ENCODE measurements around the gene OXGR1. TPM values are rescaled to one million over a fixed set of nuclear protein-coding genes. Genes with fewer than 3 reads are reported as not detected.
"Not testable (repeated sequence)": the region's sequence is repeated elsewhere in the genome, so short reads cannot be mapped to it uniquely, and the experiment has no call there.

OXGR1 gene
- not detected for total RNA-seq

- peak in 1 of 2 donors; percentile 16 for ATAC-seq
- H3K27ac Mint-ChIP-seq: no peak within 1 kb of the TSS
These were observed at the start of gene OXGR1 for GRCh38 chr13:96994017-96994857. TSS of gene OXGR1 (minus strand) at chr13:96994476. CDS start at chr13:96987759, 6,717 bp downstream.

DNA sequence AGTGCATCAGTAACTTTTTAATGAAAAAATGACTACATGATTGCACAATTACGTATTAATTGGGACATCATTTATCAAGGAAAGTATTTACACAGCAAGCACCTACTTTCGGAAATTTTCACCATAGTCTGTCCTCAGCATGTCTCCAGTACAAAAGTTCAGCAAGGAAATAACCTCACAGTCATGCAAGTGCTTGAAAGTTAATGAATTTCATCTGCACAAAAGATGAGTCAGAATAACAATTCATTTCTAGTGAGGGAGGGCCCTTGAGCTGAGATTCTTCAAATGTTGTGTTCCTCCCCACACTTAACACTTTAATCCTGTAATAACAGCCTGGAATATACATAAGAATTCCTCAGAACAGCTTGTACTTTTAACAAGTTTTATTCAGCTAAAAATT lies 49.0 kb upstream of the OXGR1 start:
- Mint-ChIP-seq H3K27ac (no peak overlapping the region), H3K36me3 (no peaks in the 10 kb centered on the region), H3K9me3 (no peaks in the 10 kb centered on the region)
- no peak for DNase-seq (ENCODE audit: low spot score in 2 of 2)
- ATAC-seq: no peak

More at GRCh38 chr13:96994017-96994857, at the start of gene OXGR1:
- Mint-ChIP-seq H3K36me3 (peaks cover 6 to 28% of the 10 kb centered on the region in 2 donors), H3K9me3 (peaks cover 4% of the 10 kb centered on the region in 2 donors)
- no peak for DNase-seq (ENCODE audit: low spot score in 2 of 2)

- Mint-ChIP-seq H3K27ac (no peak overlapping the region), H3K9me3 (peaks cover 0 to 9% of the 10 kb centered on the region in 2 donors), H3K36me3 (peaks cover 0 to 12% of the 10 kb centered on the region in 2 donors)
- no peak for DNase-seq (ENCODE audit: low spot score in 2 of 2)
- no peak for ATAC-seq
These were observed 36.6 kb upstream of the OXGR1 start for GRCh38 chr13:97030705-97031452.

DNA sequence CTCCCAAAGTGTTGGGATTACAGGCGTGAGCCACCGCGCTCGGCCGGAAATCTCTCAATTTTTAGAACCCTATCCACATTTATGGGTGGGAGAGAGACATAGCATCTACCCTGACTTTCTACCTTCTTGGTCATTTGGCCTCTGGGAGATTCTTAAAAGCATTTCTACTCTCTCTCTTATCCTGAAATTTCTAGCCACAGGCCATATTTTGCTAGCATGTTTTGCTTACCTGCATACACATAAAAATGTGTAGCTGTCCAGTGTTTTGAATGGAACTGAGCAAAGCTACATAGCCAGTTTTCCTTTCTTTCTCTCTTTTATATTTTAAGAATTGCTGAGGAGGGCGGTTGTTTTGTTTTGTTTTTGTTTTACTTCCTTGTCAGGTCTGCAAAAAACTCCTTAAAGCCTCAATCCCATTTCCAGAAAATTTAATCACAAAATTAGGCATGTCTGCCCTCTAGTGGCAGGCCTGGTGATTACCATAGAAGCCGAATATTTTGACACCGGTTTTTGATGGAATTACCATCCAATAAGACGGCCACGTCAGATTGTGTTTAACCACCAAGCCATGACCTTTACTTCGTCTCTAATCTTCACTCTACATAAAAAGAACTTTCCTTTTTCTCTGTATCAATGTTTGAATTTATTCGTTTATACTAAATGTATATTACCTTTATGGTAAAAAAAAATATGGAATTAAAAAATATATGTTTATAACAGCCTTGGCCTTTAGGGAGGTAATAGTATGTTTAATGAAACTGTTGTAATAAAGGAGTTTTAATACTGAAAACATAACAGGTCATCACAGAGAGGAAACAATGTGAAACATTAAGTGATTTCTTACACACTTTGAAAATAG lies 34.4 kb upstream of the OXGR1 start:
- ATAC-seq: peak in 1 of 2 donors; percentile 31
- no peaks in the 10 kb centered on the region for H3K9me3 Mint-ChIP-seq
- no peak overlapping the region for H3K27ac Mint-ChIP-seq
- no peaks in the 10 kb centered on the region for H3K36me3 Mint-ChIP-seq
- peak in 1 of 2 donors; percentile 63 for DNase-seq (ENCODE audit: low spot score in 2 of 2)

DNA sequence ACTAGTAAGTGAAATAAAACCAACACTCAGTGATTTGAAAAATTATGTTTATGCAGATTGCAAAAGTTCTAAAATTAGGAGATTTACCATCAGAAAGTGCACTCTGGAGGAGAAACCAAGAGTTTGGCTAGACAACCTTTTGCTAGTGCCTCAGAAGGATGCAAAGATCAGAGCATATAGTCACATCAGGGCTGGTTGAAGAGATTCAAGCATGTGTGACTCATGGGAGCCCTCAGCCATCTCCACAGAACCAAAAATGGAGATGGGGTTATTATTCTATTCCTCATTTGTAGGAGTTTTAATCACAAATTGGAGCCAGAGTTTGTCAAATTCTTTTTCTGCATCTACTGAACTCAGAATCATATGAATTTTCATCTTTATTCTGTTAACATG lies 32.9 kb upstream of the OXGR1 start:
- Mint-ChIP-seq H3K27ac (no peak overlapping the region), H3K9me3 (no peaks in the 10 kb centered on the region), H3K36me3 (no peaks in the 10 kb centered on the region)
- DNase-seq (ENCODE audit: low spot score in 2 of 2) (no peak), ATAC-seq (no peak)

DNA sequence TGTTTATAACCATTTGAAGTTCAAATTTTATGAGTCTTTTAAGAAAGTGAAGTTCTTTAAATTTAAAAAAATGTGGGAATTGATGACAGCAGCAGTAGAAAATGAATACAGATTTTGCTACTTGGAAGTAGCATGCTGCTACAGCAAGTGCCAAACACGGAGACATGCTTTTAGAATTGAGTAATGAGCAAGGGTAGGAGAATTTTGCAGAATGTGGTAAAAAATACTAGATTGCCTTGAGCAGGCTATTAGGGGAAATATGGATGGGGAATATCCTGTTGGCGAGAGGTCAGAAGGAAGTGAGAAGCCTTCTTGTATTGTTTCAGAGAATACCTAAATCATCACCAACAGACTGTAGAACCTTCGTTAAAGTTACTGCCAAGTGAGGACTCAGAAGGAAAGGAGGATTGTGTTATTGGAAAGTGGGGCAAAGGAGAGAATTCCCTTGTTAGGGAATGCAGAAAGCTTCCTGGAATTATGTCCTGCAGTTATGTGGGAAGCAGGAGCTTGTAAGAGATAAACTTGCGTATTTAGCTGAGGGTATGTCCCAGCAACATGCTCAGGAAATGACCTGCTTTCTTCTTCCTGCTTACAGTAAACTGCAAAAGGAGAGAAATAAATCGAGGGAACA lies 32.4 kb upstream of the OXGR1 start:
- H3K27ac Mint-ChIP-seq: no peak overlapping the region
- no peaks in the 10 kb centered on the region for H3K36me3 Mint-ChIP-seq
- no peaks in the 10 kb centered on the region for H3K9me3 Mint-ChIP-seq
- no peak for ATAC-seq
- DNase-seq (ENCODE audit: low spot score in 2 of 2): no peak

- DNase-seq (ENCODE audit: low spot score in 2 of 2); H3K9me3 Mint-ChIP-seq; H3K27ac Mint-ChIP-seq; H3K36me3 Mint-ChIP-seq; ATAC-seq: not testable (repeated sequence)
These were observed 29.5 kb upstream of the OXGR1 start for GRCh38 chr13:97023812-97024211.

DNA sequence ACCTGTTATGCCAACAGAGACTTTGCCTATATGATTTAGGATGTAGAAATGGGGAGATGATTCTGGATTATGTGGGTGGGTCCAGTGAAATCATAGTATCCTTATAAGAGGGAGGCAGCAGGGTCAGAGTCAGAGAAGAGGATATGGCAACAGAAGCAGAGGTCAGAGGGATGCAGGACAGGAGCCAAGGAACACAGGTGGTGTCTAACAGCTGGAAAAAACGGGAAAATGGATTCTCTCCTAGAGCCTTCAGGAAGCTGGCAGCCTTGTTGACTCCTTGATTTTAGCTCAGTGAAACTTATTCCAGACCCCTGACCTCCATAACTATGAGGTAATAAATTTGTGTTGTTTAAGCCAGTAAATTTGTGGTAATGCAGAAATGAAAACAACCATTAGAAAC lies 28.8 kb upstream of the OXGR1 start:
- Mint-ChIP-seq H3K9me3 (no peaks in the 10 kb centered on the region), H3K36me3 (no peaks in the 10 kb centered on the region), H3K27ac (no peak overlapping the region)
- no peak for DNase-seq (ENCODE audit: low spot score in 2 of 2)
- ATAC-seq: no peak

DNA sequence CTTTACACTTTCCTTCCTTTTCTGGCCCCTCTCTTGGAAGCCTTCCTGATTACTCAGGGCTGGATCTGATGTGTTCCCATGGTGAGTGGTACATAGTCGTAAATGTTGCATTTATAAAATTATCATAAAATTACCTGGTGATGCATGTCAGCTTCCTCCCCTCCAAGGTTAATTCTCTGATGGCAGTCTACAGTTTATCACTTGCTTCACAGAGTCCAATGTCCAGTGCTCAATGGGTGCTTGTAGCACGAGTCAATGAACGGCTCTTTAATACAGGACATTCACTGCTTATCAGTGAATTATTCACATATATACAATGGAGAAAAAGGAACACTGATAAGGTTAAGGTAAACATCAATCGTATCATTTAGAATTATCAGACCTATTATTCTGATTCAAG lies 27.0 kb upstream of the OXGR1 start:
- no peaks in the 10 kb centered on the region for H3K9me3 Mint-ChIP-seq
- DNase-seq (ENCODE audit: low spot score in 2 of 2) (no peak), ATAC-seq (no peak)
- H3K27ac Mint-ChIP-seq: no peak overlapping the region
- no peaks in the 10 kb centered on the region for H3K36me3 Mint-ChIP-seq

- DNase-seq (ENCODE audit: low spot score in 2 of 2) (no peak), ATAC-seq (no peak)
- Mint-ChIP-seq H3K9me3 (no peaks in the 10 kb centered on the region), H3K36me3 (no peaks in the 10 kb centered on the region), H3K27ac (no peak overlapping the region)
These were observed 26.5 kb upstream of the OXGR1 start for GRCh38 chr13:97020689-97021240.

- Mint-ChIP-seq H3K27ac (no peak overlapping the region), H3K36me3 (no peaks in the 10 kb centered on the region), H3K9me3 (no peaks in the 10 kb centered on the region)
- no peak for DNase-seq (ENCODE audit: low spot score in 2 of 2)
- no peak for ATAC-seq
These were observed 25.9 kb upstream of the OXGR1 start for GRCh38 chr13:97020194-97020593.

DNA sequence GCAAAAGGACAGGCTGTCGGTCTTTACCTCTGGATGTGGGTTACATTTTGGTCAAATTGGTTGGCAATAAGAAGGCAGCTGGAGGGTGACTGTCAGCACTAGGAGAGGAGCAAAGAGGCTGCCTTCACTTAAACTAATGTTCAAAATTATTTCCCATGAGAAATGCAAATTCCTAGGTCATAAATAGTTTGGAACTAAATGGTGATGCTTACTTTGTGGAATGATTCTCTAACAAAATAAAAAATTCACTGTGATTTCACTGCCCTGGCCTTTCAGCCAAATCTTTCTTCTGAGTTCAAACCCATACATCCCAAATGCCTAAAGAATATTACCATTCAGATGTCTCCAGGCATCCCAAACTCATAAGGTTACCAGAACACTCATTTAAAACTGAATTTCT lies 25.0 kb upstream of the OXGR1 start:
- H3K27ac Mint-ChIP-seq: no peak overlapping the region
- DNase-seq (ENCODE audit: low spot score in 2 of 2) (no peak), ATAC-seq (no peak)
- H3K9me3 Mint-ChIP-seq: peaks cover 0 to 4% of the 10 kb centered on the region in 2 donors
- H3K36me3 Mint-ChIP-seq: no peaks in the 10 kb centered on the region

- Mint-ChIP-seq H3K27ac (no peak overlapping the region), H3K9me3 (peaks cover 0 to 4% of the 10 kb centered on the region in 2 donors), H3K36me3 (no peaks in the 10 kb centered on the region)
- DNase-seq (ENCODE audit: low spot score in 2 of 2): peak in 1 of 2 donors; percentile 11
- peak in 1 of 2 donors; percentile 64 for ATAC-seq
These were observed 23.9 kb upstream of the OXGR1 start for GRCh38 chr13:97018029-97018819.

- DNase-seq (ENCODE audit: low spot score in 2 of 2): no peak
- Mint-ChIP-seq H3K36me3 (no peaks in the 10 kb centered on the region), H3K9me3 (peaks cover 0 to 4% of the 10 kb centered on the region in 2 donors), H3K27ac (no peak overlapping the region)
- ATAC-seq: no peak
These were observed 23.0 kb upstream of the OXGR1 start for GRCh38 chr13:97017322-97017721.

DNA sequence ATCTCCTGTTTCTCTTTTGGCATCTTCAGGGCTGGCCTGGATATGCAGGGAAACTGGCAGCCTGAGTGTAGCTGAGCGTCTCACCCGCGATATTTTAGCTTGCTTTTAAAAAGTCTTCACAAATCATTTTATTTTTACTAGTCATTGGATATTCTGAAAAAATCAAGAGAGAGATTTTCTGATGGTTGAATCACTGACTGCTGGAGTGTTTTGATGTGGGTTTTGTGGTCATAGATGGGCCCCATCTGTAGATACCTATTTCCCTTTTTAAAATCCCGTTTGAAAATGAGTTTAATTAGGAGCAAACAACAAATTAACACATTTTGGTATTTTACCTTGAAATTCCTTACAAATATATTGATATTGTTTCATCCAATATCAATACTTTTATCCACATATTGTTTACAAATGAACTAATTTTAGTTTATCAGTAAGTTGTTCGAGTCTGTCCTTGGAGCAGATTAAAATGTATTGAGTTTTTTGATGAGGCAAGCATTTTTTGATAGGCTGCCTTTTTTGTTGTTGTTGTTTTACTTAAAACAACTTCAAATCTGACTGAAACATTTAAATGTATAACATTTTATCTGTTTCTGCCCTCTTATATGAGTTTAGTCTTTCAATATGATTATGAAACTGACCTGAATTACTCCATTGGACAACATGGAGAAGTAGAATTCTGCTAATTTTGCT lies 21.5 kb upstream of the OXGR1 start:
- DNase-seq (ENCODE audit: low spot score in 2 of 2) (no peak), ATAC-seq (no peak)

More for the DNA sequence above, 21.5 kb upstream of the OXGR1 start:
- Mint-ChIP-seq H3K9me3 (peaks cover 0 to 4% of the 10 kb centered on the region in 2 donors), H3K27ac (no peak overlapping the region), H3K36me3 (no peaks in the 10 kb centered on the region)
